Hair follicular keratinocyte (primary cell): ENCODE results near the gene KCNAB1. TPM values are rescaled to one million over a fixed set of nuclear protein-coding genes. Genes with fewer than 3 reads are reported as not detected.

ENCODE experiments used
- total RNA-seq: library from RNA; depleted of rRNA; stranded (reverse); fragments of >200 nt; gene quantifications from 2 replicates; pipeline ENCODE4 v1.2.3, GENCODE V29; 2015

Gene KCNAB1
- not detected in 2 replicates for total RNA-seq

DNA sequence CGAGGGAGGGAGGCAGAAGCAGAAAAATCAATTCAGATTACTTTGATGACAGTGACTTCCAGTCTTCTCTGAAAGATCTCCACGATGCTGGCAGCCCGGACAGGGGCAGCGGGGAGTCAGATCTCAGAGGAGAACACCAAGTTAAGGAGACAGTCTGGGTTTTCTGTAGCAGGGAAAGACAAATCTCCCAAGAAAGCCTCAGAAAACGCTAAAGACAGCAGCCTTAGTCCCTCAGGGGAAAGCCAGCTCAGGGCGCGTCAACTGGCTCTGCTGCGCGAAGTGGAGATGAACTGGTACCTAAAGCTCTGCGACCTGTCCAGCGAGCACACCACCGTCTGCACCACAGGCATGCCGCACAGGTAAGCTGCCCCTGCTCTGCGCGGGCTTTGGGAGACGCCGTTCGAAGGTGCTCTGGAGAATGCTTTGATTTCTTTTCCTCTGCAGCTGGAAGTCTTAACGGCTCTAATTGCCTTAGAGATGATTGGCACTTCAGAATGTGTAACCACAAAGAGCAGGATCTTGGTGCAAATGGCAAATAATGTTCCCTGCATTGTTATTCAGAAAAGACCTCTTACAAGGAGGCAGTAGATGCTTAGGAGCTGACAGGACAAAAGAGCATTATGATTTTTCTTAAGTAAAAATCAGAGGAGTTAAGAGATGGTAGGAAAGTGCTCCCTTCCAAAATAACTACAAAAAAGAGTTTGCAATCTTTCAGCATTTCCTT is at the start of gene KCNAB1:
Gene KCNAB1 (plus strand): TSS at position 51 of the 724 bp plus-strand sequence.

DNA sequence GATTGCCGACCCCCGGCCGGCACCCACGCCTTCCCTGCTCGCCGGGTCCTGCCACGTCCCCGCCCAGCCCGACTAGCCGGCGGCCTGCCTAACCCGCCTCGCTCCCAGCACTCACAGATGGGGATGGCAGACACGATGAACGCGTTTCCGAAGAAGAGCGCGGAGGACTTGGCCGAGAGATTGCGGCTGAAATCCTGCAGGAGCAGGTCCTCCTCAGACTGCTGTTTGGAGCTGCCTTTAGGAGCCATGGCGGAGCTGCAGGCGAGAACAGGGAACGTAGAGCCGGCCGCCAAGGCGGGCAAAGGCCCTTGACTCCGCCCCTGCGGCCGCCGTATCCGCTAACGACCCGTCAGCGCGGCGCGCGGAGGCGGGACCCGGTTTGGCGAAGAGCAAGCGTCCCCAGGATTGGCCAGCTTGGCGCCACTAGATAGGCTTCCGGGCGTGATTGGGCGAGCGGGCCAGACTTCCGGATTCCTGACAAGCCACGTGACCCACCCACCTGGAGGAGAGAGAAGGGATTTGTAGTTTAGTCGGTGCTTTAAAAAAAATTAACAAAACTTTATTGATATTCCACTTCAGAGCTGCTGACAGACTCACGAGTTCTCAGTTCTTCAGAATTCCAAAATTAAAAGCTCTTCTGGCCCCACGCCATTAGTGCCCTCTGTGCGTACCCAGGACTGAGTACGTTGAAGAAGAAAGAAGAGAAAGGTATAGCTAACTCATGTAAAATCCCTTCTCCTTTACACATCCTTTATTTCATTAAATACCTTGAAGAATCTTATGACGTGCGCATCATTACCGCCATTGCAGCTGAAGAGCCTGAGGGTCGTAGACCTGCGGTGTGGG is 434.7 kb downstream of the KCNAB1 start, which contains the start of gene SSR3:
Gene SSR3 (minus strand): TSS at position 276 of the 846 bp plus-strand sequence. CDS start 28 bp downstream, at position 248.

Other genes with a start within 250 kb of the KCNAB1 start
- 55.1 and 85.2 TPM in 2 replicates for gene GMPS, start 249.9 kb upstream of the KCNAB1 start, total RNA-seq